GM23248 (cell line): ENCODE data around the gene TGFB3.

Source experiments
- EZH2 ChIP-seq: fragments of 200-600 bp; sonication (generic); IDR thresholded peaks from 2 replicates; pipeline ENCODE4 v1.6.1; 2018; ENCODE audit warnings: antibody characterized with exemption, mild to moderate bottlenecking; ENCODE audit not compliant: insufficient read depth, poor library complexity, severe bottlenecking
- EZH2phosphoT487 ChIP-seq: fragments of 200-600 bp; sonication (generic); IDR thresholded peaks from 2 replicates; pipeline ENCODE4 v1.6.1; 2018; ENCODE audit warnings: antibody characterized with exemption, moderate library complexity, mild to moderate bottlenecking, low read depth; ENCODE audit not compliant: insufficient read depth

DNA sequence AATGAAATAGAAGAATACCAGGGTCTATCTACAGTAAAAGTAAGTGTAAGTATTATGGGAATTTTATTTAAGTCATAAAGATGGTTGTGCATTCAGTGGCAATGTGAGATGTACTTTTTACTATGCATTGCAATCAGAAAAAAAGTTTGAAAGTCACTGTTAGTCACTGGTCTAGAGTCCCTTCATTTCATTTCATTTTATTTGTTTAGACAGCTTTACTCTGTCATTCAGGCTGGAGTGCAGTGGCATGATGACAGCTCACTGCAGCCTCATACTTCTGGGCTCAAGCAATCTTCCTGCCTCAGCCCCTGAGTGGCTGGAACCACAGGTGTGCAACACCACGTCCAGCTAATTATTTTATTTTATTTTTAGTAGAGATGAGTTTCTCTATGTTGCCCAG is 42.6 kb downstream of the TGFB3 start:
- no peak for TF ChIP-seq EZH2
- no peak for TF ChIP-seq EZH2phosphoT487
